HG02970 (cell line): ENCODE measurements around the gene RGMB.

Experiments
- ATAC-seq: cut with Tn5 transposase; IDR thresholded peaks from one replicate; pipeline ENCODE4 v1.9.1; 2021; ENCODE audit warnings: mild to moderate bottlenecking, moderate library complexity, moderate number of reproducible peaks; ENCODE audit not compliant: unreplicated experiment, low FRiP score

RGMB gene

DNA sequence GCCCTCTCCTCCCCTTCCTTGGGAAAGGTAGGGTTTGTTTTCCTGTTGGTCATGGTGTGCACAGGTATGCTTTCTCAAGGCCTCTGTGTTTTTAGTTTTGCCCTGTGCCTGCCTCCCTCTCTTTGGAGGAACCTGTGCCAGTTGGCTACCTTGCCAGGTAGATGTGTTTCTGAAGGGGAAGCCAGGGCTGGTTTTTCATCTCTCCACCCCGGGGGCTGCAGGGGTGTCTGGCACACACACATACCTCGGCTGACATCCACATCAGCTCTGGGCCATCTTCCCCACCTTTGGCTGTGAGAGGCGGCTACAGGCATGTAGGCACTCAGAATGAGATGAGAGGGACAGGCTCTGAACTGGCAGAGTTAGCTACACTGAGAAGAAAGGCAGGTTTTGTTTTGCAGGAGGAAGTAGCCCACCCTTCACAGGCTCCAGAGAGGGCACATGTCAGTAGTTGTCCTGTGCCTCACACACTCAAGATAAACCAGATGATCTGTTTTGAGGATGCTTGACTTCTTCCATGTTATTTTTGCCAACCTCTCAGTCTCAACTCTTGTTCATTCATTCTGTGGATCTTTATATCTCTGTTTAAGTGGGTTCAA is 9.7 kb downstream of the RGMB start:
- ATAC-seq, result no peak

DNA sequence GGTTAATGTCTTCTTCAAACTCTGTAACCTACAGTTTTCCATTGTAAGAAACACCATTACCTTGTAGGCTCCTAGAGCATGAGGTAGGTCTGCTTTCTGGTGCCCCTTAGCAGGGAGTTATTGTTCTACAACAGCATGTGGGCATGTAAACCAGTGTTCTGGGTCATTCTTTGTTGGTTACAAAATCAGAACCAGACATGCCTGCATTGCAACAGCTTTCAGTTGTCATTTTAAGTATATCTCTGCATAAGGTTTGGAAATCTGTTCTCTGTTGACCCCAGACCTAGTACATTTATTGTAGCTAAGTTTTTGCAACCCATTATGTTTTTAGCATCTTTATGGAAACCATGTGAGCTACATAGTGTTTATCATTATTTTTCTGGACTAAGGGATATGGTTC is 10.9 kb downstream of the RGMB start:
- ATAC-seq, result no peak

DNA sequence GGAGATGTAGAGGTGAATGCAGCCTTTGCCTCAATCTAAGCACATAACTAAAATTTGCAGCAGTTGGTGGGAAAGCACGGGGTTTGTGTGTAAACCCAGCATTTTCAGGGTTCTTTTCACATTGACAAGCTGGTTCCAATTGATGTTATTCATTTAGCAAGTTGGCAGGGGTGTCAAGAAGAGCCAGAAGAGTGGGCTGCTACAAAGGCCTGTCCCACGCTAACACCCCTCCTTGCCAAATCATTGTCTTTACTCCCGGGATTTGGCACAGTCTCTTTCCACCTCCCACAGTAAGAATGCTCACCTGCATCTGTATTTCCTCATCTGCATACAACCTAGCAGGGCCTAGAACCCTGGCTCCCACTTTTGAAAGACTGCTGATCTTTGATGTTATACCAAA is 11.8 kb downstream of the RGMB start:
- ATAC-seq, result no peak

DNA sequence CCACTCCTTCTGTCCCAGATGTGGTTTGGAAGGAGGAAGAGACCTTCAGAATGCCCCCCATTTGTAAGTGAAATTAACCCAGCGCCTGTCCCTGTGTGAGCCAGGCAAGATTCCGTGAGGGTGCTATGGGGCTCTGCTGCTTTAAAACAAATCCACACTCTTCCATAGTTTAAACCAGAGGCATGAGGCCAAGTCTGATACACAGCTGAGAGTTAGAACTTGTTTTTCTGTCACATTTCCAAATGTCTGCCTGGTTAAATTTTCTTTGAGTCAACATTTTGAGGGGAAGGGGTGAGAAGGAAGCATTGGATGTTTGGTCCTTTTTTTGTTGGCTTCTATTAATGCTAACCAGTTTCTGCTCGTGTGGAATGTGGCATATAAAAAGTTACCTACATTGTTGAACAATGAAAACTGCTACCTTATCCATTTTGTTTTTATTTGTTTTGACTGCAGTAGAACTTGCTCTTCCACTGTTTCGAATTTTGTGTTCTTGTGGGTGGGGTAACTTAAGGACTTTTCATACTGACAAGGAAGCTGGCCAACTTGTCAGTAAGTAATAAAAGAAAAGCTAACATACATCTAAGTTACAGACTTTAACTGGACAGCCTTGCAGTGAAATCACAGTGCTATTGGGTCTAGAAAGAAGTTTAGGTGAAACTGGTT is 12.9 kb downstream of the RGMB start:
- ATAC-seq, result no peak

DNA sequence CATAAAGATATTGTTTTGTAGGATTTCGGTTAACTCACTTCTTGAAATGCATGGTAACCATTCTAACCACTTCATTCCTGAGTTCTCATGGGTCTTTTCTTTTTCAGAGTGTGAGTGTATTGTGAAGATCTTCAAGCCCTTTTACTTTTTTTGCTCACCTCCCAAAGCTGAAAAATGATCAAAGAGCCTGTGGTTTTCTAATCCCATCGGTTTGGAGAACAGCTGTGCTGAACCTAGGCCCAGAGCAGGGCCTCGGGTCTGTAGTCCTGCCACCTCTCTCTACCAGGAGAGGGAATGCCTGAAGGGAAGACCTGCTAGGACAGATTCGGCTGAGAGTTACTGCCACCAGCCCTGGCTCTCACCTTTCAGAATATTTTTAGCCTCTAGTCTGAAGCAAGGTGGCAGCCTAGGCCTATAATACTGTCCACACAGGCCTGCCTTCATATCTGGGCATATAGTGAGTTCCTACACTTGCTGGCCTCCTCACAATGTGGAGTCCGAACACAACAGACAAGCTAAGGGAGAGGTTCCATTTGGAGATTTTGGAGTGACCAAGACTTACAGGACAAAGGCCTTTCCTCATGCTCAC is 13.8 kb downstream of the RGMB start:
- no peak for ATAC-seq

DNA sequence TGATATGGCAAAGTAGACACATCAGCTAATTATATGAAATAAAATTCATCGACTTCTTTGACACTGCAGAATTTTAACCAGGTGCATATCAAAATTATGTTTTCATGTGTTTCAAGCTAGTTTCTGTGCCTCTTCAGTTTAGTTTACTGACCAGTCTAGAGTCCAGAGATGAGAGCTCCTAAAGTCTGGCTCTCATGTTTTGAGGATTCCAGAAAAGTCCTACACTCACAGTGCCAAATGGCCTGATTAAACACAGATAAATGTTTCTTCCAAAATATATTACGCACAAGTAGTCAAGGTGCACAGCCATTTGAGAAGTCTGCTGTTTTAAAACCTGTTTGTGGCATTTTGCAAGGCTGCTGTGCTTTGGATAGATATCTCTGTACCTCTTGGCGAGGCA is 15.6 kb downstream of the RGMB start:
- ATAC-seq, result no peak

DNA sequence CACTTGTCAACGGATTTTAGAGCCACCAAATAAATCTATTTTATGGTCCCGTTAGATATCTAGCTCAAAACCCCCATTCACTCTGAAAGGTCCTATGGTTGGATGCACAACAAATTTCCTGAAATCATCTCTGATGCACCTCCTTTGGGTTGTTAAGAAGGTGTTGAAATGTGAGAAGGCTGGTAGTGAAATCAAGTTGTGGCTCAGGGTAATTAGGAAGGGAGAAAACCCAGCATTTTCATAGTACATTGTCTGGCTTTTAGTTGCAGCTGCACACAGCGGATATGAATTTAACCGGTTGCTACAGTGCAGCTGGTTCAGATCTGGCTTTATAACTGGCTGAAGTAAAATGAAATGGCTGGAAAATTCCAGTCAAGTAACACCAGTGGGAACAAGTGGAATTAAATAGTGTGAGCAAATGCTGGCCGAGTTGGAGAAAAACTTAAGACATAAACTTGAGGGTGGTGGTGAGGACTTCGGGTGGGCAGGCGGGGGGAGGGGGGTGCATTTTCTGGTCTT is 17.6 kb downstream of the RGMB start:
- ATAC-seq, result no peak

DNA sequence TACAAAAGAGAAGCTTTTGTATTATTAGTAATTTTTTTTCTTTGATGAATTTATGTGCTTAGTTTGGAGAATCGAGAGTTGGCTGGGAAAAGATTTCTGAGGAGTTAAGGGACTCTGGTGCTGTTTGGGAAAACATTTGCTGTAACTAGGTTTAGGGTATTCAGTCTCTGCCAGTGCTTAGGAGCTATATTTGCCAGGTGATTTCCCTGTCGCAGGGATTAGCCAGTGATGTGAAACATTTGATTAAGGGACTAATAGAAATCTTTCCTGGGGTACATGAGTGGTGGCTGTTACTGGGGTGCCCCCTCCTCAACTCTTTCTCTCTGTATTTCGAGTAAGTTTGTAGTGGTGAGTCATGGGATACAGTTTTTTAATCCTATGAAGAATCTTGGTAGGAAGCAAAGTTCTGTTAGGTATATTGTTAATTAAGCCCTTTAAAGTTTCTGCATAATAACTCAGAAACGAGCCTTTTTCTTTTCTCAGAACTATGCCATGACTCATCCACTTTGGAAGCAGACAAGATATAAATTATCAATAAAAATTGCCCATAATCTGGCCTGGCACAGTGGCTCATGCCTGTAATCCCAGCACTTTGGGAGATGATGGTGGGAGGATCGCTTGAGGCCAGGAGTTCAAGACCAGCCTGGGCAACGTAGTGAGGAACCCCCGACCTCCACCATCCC is 18.6 kb downstream of the RGMB start:
- ATAC-seq, result no peak

DNA sequence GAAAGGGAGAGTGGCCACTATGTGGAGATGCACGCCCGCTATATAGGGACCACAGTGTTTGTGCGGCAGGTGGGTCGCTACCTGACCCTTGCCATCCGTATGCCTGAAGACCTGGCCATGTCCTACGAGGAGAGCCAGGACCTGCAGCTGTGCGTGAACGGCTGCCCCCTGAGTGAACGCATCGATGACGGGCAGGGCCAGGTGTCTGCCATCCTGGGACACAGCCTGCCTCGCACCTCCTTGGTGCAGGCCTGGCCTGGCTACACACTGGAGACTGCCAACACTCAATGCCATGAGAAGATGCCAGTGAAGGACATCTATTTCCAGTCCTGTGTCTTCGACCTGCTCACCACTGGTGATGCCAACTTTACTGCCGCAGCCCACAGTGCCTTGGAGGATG is 19.8 kb downstream of the RGMB start:
- no peak for ATAC-seq

DNA sequence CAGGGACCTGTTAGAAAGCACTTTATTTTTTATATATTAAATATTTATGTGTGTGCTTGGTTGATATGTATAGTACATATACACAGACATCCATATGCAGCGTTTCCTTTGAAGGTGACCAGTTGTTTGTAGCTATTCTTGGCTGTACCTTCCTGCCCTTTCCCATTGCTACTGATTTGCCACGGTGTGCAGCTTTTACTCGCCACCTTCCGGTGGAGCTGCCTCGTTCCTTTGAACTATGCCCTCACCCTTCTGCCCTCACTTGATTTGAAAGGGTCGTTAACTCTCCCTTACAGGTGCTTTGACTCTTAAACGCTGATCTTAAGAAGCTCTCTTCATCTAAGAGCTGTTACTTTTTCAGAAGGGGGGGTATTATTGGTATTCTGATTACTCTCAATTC is 20.5 kb downstream of the RGMB start:
- no peak for ATAC-seq

DNA sequence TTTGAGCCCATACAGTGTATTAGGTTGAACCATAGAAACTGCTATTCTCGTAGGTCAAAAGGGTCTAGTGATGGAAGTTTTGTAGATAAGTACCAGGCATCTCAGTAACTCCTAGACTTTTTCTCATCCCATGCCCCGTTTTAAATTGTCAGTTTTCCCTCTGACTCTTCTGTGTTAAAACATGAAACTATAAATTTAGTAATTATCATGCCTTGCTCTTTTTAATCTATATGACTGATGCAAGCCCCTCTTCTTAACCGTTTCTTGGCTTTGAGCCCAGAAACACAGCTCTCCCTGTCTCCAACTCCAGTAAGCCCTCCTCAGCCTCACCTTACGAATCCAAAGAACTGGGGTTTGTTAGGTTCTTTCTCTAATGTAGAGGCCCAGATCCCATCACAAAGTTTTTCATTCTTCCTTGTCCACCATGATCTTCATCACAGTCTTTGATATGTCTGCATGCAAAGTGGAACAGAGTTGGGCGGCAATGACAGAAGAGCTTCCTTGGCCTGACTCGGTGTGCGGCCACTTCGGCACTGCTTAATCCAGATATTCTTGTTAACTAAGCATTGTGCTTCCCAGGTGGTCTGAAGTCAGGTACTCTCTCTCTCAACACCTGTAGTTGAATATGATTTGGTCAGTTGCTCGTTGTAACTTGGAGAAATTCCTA is 21.1 kb downstream of the RGMB start:
- ATAC-seq, result no peak

DNA sequence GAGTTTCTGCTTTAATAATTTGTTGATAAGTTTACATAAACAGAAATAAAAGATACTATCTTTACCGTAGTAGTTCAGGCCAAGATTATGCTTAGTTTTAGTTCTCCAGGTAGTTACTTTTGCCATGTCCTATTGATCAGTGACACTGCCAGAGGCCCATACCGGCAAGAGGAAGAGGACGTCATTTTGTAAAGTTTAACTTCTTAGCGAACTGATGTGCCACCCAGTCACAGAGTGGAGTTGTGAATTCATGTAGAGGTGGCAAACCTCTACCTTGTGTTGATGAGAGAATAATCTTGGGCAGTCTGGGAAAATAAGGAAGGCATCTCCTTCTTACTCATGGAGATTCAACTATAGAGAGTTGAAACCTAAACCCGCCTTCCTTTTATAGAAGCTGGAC is 21.8 kb downstream of the RGMB start:
- no peak for ATAC-seq

DNA sequence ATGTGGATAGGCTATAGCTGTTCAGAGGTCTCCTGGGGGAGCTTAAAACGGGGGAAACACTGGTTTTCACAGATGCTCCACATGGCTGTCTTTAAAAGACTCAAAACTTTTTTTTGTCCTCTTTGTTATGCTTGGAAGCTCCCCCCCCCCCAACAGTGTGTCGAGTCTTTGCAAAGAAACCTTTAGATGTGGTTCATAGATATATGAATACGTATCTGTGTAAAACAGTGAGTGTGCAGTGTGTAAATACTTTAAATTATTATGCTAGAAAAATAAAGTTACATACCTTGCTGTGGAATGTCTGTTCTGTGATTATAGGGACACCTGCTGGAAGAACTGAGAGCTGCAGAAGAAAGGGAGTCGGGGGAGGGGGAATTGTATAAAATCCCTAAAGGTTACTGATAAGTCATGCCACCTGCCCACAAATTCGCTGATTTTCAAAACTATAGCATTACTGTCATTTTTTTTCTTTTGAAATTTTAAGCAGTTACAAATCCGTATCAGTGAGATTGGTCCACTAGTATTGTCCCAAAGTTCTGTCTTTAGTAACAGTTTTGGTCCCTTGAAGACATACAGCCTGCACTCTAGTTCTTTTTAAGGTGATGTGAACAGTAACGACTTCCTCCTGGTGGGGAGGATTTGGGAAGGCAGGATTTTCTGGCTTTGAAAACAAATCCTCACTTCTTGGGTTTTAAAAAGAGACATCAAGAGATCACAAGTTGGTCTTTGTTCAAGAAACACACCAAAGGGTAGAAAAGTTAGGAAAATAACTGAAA is 22.9 kb downstream of the RGMB start:
- peak; percentile 63 for ATAC-seq

DNA sequence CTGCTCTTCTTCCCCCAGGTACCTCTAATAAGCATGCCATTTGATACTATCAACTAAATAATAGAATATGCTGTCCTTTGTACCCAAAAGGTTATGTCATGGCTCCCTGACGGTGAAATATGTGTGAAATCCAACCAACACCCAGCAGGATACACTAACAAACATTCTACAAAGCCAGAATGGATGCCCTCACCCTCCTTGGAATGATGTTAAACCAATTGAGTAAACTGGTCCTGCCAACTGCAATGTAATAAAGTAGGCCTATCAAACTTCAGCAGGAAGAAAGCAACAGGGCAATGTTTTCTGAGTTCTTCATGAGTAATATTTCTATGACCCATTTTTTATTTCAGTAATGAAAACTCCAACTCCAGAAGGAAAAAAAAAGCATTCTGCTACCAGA is 24.9 kb downstream of the RGMB start:
- no peak for ATAC-seq

DNA sequence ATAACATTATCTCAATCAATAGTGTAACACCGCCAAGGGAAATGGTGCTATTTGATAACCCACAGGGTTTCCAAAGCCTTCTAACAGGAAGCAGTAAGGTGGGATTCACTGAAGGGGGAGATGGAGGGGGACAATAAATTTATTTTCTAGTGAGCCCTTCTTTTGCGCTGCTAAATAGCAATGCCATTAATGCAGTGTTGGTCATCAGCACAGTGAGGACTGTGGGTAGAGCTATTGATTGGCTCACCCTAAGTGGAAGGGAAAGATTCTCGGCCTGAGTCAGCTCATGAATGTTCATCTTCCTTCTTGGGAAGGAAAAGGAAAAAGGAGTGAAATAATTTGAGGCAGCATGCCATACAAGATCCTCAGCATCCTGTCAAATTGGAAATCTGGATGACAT is 25.4 kb downstream of the RGMB start:
- no peak for ATAC-seq

DNA sequence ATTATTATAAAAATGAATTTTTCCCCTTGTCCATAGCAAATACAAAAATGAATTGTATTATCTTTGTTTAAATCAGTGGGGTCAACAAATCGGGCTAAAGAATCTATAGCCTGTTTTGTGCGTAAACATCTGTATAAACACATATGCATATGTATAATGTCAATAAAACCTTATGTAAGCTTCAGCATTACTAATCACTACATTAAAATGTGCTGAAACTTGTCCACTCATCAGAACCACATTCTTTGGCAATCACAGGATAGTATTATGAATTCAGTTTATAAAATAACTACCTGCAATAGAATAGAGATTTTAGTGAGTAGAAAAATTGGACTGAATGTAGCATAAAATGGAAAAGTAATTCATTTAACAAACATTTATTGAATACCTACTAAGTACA is 30.6 kb downstream of the RGMB start:
- ATAC-seq, result no peak

DNA sequence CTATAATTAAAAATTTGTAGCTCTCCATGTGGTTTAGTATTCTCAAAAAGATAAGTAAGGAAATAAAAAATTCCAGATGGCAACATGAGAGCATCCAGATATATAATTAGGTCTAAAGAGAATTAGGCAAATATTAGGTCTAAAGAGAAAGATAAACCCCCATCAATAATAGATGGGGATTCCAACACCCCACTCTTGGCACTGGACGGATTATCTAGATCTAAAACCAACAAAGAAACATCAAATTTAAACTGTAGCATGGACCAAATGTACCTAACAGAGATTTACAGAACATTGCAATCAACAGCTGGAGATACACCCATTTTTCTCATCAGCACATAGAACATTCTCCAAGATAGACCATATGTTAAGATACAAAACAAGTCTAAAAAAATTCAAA is 31.6 kb downstream of the RGMB start:
- ATAC-seq, result no peak

DNA sequence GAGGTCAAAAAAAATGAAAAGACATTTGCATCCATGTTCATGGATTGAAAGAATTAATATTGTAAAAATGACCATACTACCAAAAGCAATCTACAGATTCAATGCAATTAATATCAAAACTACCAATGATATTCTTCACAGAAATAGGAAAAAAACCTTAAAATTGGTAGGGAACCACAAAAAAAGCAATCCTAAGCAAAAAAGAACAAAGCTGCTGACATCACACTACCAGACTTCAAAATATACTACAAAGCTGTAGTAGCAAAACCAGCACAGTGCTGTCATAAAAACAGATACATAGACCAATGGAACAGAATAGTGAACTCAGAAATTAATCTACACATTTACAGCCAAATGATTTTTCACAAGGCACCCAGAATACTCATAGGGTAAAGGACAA is 34.3 kb downstream of the RGMB start:
- no peak for ATAC-seq

DNA sequence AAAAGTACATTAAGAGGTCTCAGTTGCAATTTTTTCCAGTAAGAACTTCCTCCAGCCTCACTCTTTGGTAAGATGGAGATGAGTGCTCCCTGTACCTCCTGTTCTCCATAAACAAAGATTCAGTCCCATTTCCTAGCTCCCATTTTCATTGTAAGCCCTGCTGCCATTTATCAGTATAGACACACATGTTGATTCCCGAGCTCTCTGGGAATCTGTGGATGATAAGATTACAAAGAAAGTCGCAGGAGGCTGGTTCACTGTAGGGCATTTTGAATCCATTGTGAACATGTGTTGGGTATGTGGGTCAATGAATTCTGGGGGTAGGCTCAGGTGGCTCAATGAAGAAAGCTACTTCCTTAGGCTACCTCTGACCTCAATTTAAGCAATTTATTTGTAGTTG is 36.7 kb downstream of the RGMB start:
- no peak for ATAC-seq

DNA sequence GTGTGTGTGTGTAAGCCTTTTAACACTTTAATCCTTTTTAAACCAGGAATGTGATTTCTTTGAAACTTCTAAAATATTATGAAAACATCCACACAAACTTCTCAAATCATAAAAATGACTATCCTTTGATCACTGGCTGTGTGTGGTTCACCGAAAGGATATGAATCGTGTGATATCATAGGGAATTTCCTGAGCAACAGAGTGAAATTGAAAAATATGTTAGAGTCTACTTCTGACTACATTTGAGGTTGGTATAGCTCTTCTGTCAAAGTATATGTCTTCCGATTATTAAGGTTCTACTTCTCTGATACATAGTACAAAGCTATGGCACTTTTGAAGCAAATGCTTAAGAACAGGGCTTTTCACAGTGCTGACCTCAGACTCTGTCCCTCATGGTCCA is 40.3 kb downstream of the RGMB start:
- no peak for ATAC-seq
